GM12878 (cell line): ENCODE measurements around the gene R3HDM1. TPM values are rescaled to one million over a fixed set of nuclear protein-coding genes. Genes with fewer than 3 reads are reported as not detected.

Experiments
- ATAC-seq: fragments of 200-7000 bp; cut with Tn5 transposase; 3 replicates; pipeline ENCODE4 v1.9.1; 2020; ENCODE audit warnings: mild to moderate bottlenecking, moderate library complexity
- BruUV-seq: library from RNA; stranded (reverse); fragments of 400-500 nt; replicated peaks from 2 replicates; lab custom pipeline; 2021; lab: Mats Ljungman, UMichigan
- CTCF ChIA-PET: fragments of 300-600 bp; sonication (Branson Sonifier 250); formaldehyde crosslinking; extraction: SDS; loops from one replicate; lab custom pipeline; 2021; ENCODE audit warnings: inconsistent platforms; lab: Yijun Ruan, JAX
- POLR2A ChIA-PET: fragments of 350-600 bp; formaldehyde crosslinking; extraction: SDS; loops from one replicate; lab custom pipeline; 2021; ENCODE audit warnings: inconsistent platforms; lab: Charles Lee
- RAD21 ChIA-PET: fragments of 300-600 bp; sonication (Branson Sonifier 250); formaldehyde crosslinking; loops from one replicate; lab custom pipeline; 2023; ENCODE audit warnings: antibody characterized with exemption; ENCODE audit not compliant: unreplicated experiment; lab: Charles Lee
- SMC1A ChIA-PET: fragments of 300-600 bp; sonication (Branson Sonifier 250); formaldehyde crosslinking; loops from one replicate; lab custom pipeline; 2023; ENCODE audit not compliant: unreplicated experiment, uncharacterized antibody; lab: Charles Lee
- DNase-seq: peaks from one replicate; pipeline ENCODE4 v3.0.0-alpha.2; 2011; ENCODE audit warnings: low read depth, low spot score
- FAIRE-seq: peaks from 3 replicates; lab custom pipeline; 2011; peaks lifted over from hg19 to GRCh38; lab: Jason Lieb, UNC
- H2AFZ ChIP-seq: 2 replicates; pipeline ENCODE4 v1.6.0; 2011; ENCODE audit warnings: low read depth, low read length, control low read depth; ENCODE audit not compliant: control insufficient read depth
- H3K27ac ChIP-seq: 2 replicates; pipeline ENCODE4 v1.5.1; 2011; ENCODE audit warnings: control low read depth; ENCODE audit not compliant: control insufficient read depth, insufficient read depth
- H3K27me3 ChIP-seq, 2 experiments: replicated peaks in 1 of 2; 2 replicates each; pipeline versions ENCODE4 v1.6.0 to v1.6.1; 2011; ENCODE audit warnings: low read length in 1 of 2; ENCODE audit not compliant: control insufficient read depth in 2 of 2, insufficient read depth in 2 of 2
- H3K36me3 ChIP-seq, 2 experiments: 2 replicates each; pipeline ENCODE4 v1.5.1; 2011; ENCODE audit warnings: low read length in 1 of 2; ENCODE audit not compliant: control insufficient read depth in 2 of 2, insufficient read depth in 2 of 2
- H3K4me1 ChIP-seq: 2 replicates; pipeline ENCODE4 v1.6.1; 2011; ENCODE audit warnings: mild to moderate bottlenecking, low read length, moderate library complexity, mixed read lengths; ENCODE audit not compliant: control insufficient read depth, insufficient read depth
- H3K4me2 ChIP-seq: 2 replicates; pipeline ENCODE4 v1.6.0; 2011; ENCODE audit warnings: control low read depth; ENCODE audit not compliant: control insufficient read depth, insufficient read depth
- H3K4me3 ChIP-seq: fragments of 200-600 bp; sonication (generic); 2 replicates; pipeline ENCODE4 v1.5.1; 2016
- H3K79me2 ChIP-seq: 2 replicates; pipeline ENCODE4 v1.6.0; 2011; ENCODE audit warnings: low read length; ENCODE audit not compliant: control insufficient read depth, insufficient read depth
- H3K9ac ChIP-seq: 2 replicates; pipeline ENCODE4 v1.8.0; 2011; ENCODE audit warnings: low read length, control low read depth, mixed read lengths; ENCODE audit not compliant: control insufficient read depth, insufficient read depth
- H3K9me3 ChIP-seq: replicated peaks from 3 replicates; pipeline ENCODE4 v1.5.1; 2011; ENCODE audit warnings: mild to moderate bottlenecking, low read length; ENCODE audit not compliant: control insufficient read depth, insufficient read depth
- H4K20me1 ChIP-seq: 2 replicates; pipeline ENCODE4 v1.6.0; 2011; ENCODE audit not compliant: control insufficient read depth, insufficient read depth
- ATF7 ChIP-seq: fragments of 450-650 bp; IDR thresholded peaks from 2 replicates; pipeline ENCODE4 v1.6.1; 2016; ENCODE audit warnings: low read depth, mild to moderate bottlenecking
- CBX3 ChIP-seq: fragments of 200-600 bp; sonication (generic); IDR thresholded peaks from 2 replicates; pipeline ENCODE4 v1.6.1; 2016; ENCODE audit warnings: low read depth, borderline replicate concordance
- GATAD2B ChIP-seq: fragments of 450-650 bp; conservative IDR thresholded peaks from 2 replicates; pipeline ENCODE4 v1.6.1; 2017; ENCODE audit warnings: low read depth, mild to moderate bottlenecking, moderate library complexity
- LARP7 ChIP-seq: fragments of 450-650 bp; IDR thresholded peaks from 2 replicates; pipeline ENCODE4 v1.6.1; 2017; ENCODE audit warnings: mild to moderate bottlenecking
- MEF2B ChIP-seq: fragments of 450-650 bp; IDR thresholded peaks from 2 replicates; pipeline ENCODE4 v1.6.1; 2018; ENCODE audit warnings: mild to moderate bottlenecking, moderate library complexity; ENCODE audit not compliant: partially characterized antibody, poor library complexity, severe bottlenecking
- PAX5 ChIP-seq: IDR thresholded peaks from 2 replicates; pipeline ENCODE4 v1.6.1; 2011; ENCODE audit warnings: low read depth, low read length, borderline replicate concordance
- SP1 ChIP-seq: IDR thresholded peaks from one replicate; pipeline ENCODE4 v1.6.1; 2011; ENCODE audit warnings: low read depth, low read length
- TCF7 ChIP-seq: IDR thresholded peaks from 2 replicates; pipeline ENCODE4 v1.6.1; 2014; ENCODE audit warnings: antibody characterized with exemption, borderline replicate concordance
- ZNF207 ChIP-seq: fragments of 450-650 bp; IDR thresholded peaks from 2 replicates; pipeline ENCODE4 v1.6.1; 2014; ENCODE audit warnings: antibody characterized with exemption, mild to moderate bottlenecking, borderline replicate concordance
- ZSCAN29 ChIP-seq: fragments of 450-650 bp; IDR thresholded peaks from 2 replicates; pipeline ENCODE4 v1.6.1; 2017; ENCODE audit warnings: mild to moderate bottlenecking, moderate library complexity
- WGBS: methylation state at CpG from one replicate; pipeline ENCODE4 v1.1.6; 2016; ENCODE audit warnings: low lambda C conversion rate; ENCODE audit not compliant: insufficient replicate concordance, insufficient coverage; ENCODE audit errors: missing lambda C conversion rate; 5-methylcytosine and 5-hydroxymethylcytosine counted together
- in situ Hi-C: fragments of 300-500 bp; cut with MboI; formaldehyde crosslinking; loops from 9 replicates; pipeline ENCODE4 v1.14.3; 2018; ENCODE audit warnings: mixed read lengths
- intact Hi-C: fragments of 100-400 bp; cut with micrococcal nuclease; formaldehyde crosslinking; loops from one replicate; pipeline ENCODE4 v1.14.2; 2022; ENCODE audit not compliant: unreplicated experiment
- polyA plus RNA-seq, 11 experiments: library from polyadenylated mRNA; depleted of rRNA in 4 of 11; unstranded in 6 of 11; stranded (reverse) in 5 of 11; fragments of >200 nt; fragmentation: Nextera tagmentation in 4 of 11; fragmentation: Illumina TruSeq in 1 of 11; extraction: Ambion mirVana in 4 of 11; extraction: Trizol in 1 of 11; gene quantifications; 1 replicate in 1 of 11; 2 replicates in 10 of 11; pipeline versions ENCODE4 v1.2.1 to v1.2.3, GENCODE V29; 2011 to 2016; ENCODE audit warnings: inconsistent platforms in 2 of 11, missing spikeins in 2 of 11, low read depth in 1 of 11
- total RNA-seq, 4 experiments: library from RNA; depleted of rRNA in 3 of 4; stranded (reverse); fragments of >200 nt in 3 of 4; fragmentation: Illumina TruSeq in 1 of 4; extraction: Trizol in 1 of 4; gene quantifications; 2 replicates each; pipeline versions ENCODE4 v1.2.1 to v1.2.3, GENCODE V29; 2013 to 2021

The R3HDM1 gene
- total and polyA plus RNA-seq, 10 of the 15 experiments (the other 5 are each of a cell fraction or from before 2014, with no cell fraction given), result 16.8 to 89.6 (median 47.7) TPM

- Histone ChIP-seq H3K4me1 (no peaks in the 10 kb centered on the region), H3K4me2 (no peak overlapping the region), H3K9ac (no peak overlapping the region), H3K9me3 (no peaks in the 10 kb centered on the region; the same call in 2 of the 3 replicates), H3K79me2 (peaks cover 31% of the 10 kb centered on the region), H2AFZ (no peak overlapping the region), H3K27me3 (no peaks in the 10 kb centered on the region), H3K27ac (no peak overlapping the region), H3K4me3 (no peak overlapping the region), H3K36me3 (0 out of 4 replicates have a peak, but pooled peaks cover 0 to 2% of the 10 kb centered on the region in 2 experiments), H4K20me1 (no peaks in the 10 kb centered on the region)
- ATAC-seq (no peak), DNase-seq (no peak), FAIRE-seq (no peak)
- ChIA-PET RAD21 (no interaction called here), CTCF (interaction anchor here (1.5 kb wide), 1 partner anchor 501 kb away, joined by 4 read pairs; the partner anchor contains the start of gene RAB3GAP1), POLR2A (interaction anchor here (0.7 kb wide), 1 partner anchor 270 kb away, joined by 3 read pairs; no protein-coding TSS in a partner anchor), SMC1A (interaction anchor here (1.5 kb wide), 1 partner anchor 19 kb away, joined by 6 read pairs; no protein-coding TSS in a partner anchor)
- WGBS, result 100% methylated on average over 4 of the region's 4 CpGs
- no TSS peak for BruUV-seq
- TF ChIP-seq ATF7 (no peak), LARP7 (no peak), TCF7 (no peak)
- intact Hi-C loops, result no loop called here
- in situ Hi-C loops, result no loop called here
Observed at GRCh38 chr2:135552887-135553286, 21.6 kb downstream of the R3HDM1 start.

DNA sequence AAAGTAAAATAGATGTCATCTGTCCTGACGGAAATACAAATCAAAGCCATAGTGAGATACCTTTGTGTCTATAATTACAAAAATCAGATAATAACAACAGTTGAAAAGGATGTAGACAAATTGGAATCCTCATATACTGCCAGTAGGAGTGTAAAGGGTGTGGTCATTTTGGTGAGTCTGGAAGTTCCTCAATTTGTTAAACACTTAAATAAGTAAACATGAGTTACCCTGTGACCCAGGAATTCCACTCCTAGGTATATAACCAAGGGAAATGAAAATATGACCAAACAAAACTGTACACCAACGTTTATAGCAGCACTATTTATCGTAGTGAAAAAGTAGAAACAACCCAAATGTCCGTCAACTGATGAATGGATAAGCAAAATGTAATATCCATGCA is 24.0 kb downstream of the R3HDM1 start:
- FAIRE-seq (no peak), ATAC-seq (no peak), DNase-seq (no peak)
- TF ChIP-seq MEF2B, result no peak
- TF ChIP-seq ZNF207, result no peak
- no peak for TF ChIP-seq SP1
- no peak for TF ChIP-seq CBX3
- no peak for TF ChIP-seq ZSCAN29
- no peak for TF ChIP-seq PAX5
- TF ChIP-seq GATAD2B, result no peak
- H4K20me1 ChIP-seq, result no peaks in the 10 kb centered on the region
- H3K4me2 ChIP-seq, result no peak overlapping the region
- no peak overlapping the region for H3K27ac ChIP-seq
- H3K9me3 ChIP-seq, result no peaks in the 10 kb centered on the region; the same call in 2 of the 3 replicates
- H3K79me2 ChIP-seq, result peaks cover 24% of the 10 kb centered on the region
- CTCF ChIA-PET, result interaction anchor here (0.6 kb wide), 1 partner anchor 547 kb away, joined by 3 read pairs; no protein-coding TSS in a partner anchor
- 0 out of 4 replicates have a peak, but pooled peaks cover 0 to 2% of the 10 kb centered on the region in 2 experiments for H3K36me3 ChIP-seq
- WGBS, result 97% methylated on average over 4 of the region's 4 CpGs
- H3K27me3 ChIP-seq, result no peaks in the 10 kb centered on the region
- SMC1A ChIA-PET, result no interaction called here
- no peak overlapping the region for H2AFZ ChIP-seq
- intact Hi-C loops (no loop called here), in situ Hi-C loops (no loop called here)
- no peak overlapping the region for H3K4me3 ChIP-seq
- no TSS peak for BruUV-seq
- no peaks in the 10 kb centered on the region for H3K4me1 ChIP-seq
- POLR2A ChIA-PET, result no interaction called here
- no peak overlapping the region for H3K9ac ChIP-seq
- RAD21 ChIA-PET, result no interaction called here
